VCaP (cell line): ENCODE measurements around the gene ASF1A.

Source experiments
- H3K27ac ChIP-seq: fragments of 450-650 bp; 2 replicates; pipeline ENCODE4 v1.5.1; 2017
- CTCF ChIP-seq: fragments of 450-650 bp; conservative IDR thresholded peaks from 2 replicates; pipeline ENCODE4 v1.5.1; 2017; ENCODE audit warnings: mild to moderate bottlenecking, moderate library complexity

ASF1A gene

GRCh38 chr6:118893807-118894424 is at the start of gene ASF1A:
Gene ASF1A, plus strand, starts transcription at chr6:118894152. Its CDS starts 262 bp downstream, at chr6:118894414.
- peak; percentile 83 for TF ChIP-seq CTCF
- H3K27ac ChIP-seq, result peak within 1 kb of the TSS; percentile 97

- H3K27ac ChIP-seq, result no peak overlapping the region
- TF ChIP-seq CTCF, result no peak
Observed at GRCh38 chr6:118844915-118845314, 49.0 kb upstream of the ASF1A start.

- H3K27ac ChIP-seq, result no peak overlapping the region
- TF ChIP-seq CTCF, result no peak
Observed at GRCh38 chr6:118853408-118853807, 40.5 kb upstream of the ASF1A start.

- no peak overlapping the region for H3K27ac ChIP-seq
- TF ChIP-seq CTCF, result no peak
Observed at GRCh38 chr6:118856301-118856700, 37.7 kb upstream of the ASF1A start.

GRCh38 chr6:118859517-118860064 is 34.4 kb upstream of the ASF1A start:
- no peak overlapping the region for H3K27ac ChIP-seq
- TF ChIP-seq CTCF, result no peak

GRCh38 chr6:118860363-118860762 is 33.6 kb upstream of the ASF1A start:
- TF ChIP-seq CTCF, result no peak

GRCh38 chr6:118860880-118861279 is 33.1 kb upstream of the ASF1A start:
- no peak for TF ChIP-seq CTCF
- H3K27ac ChIP-seq, result no peak overlapping the region

More at GRCh38 chr6:118860363-118860762, 33.6 kb upstream of the ASF1A start:
- no peak overlapping the region for H3K27ac ChIP-seq
